Liver (tissue), 9 donors: ENCODE measurements around the gene SH3RF3. TPM values are rescaled to one million over a fixed set of nuclear protein-coding genes. Genes with fewer than 3 reads are reported as not detected.

ENCODE experiments used
- DNase-seq: peaks from one replicate; pipeline ENCODE4 v3.0.0-alpha.2; 2017; ENCODE audit warnings: low spot score
- H3K27ac ChIP-seq, 2 donors: one replicate each; pipeline ENCODE4 v1.7.0; 2013; ENCODE audit warnings: inconsistent platforms in 2 of 2, low read length in 2 of 2, control low read depth in 1 of 2, low read depth in 1 of 2, mild to moderate bottlenecking in 1 of 2
- H3K27me3 ChIP-seq, 4 donors: one replicate each; pipeline versions ENCODE4 v1.6.1 to v1.7.0; 2013; ENCODE audit warnings: low read length in 3 of 4, inconsistent platforms in 1 of 4, mild to moderate bottlenecking in 1 of 4, moderate library complexity in 1 of 4; ENCODE audit not compliant: control insufficient read depth in 4 of 4, insufficient read depth in 4 of 4
- H3K36me3 ChIP-seq, 4 donors: one replicate each; pipeline versions ENCODE4 v1.6.1 to v1.7.0; 2013; ENCODE audit warnings: low read length in 3 of 4, mild to moderate bottlenecking in 3 of 4, low read depth in 1 of 4, moderate library complexity in 1 of 4; ENCODE audit not compliant: control insufficient read depth in 4 of 4, insufficient read depth in 3 of 4
- H3K4me1 ChIP-seq, 4 donors: one replicate each; pipeline versions ENCODE4 v1.6.1 to v1.7.0; 2013; ENCODE audit warnings: low read length in 3 of 4, mild to moderate bottlenecking in 3 of 4, moderate library complexity in 1 of 4; ENCODE audit not compliant: control insufficient read depth in 4 of 4, insufficient read depth in 4 of 4
- H3K4me3 ChIP-seq, 3 donors: one replicate each; pipeline versions ENCODE4 v1.6.1 to v1.7.0; 2013; ENCODE audit warnings: low read length in 3 of 3, control low read depth in 1 of 3, low read depth in 1 of 3, mild to moderate bottlenecking in 1 of 3
- H3K9ac ChIP-seq, 2 donors: one replicate each; pipeline ENCODE4 v1.7.0; 2013; ENCODE audit warnings: low read length in 2 of 2, mild to moderate bottlenecking in 2 of 2, moderate library complexity in 2 of 2, control low read depth in 1 of 2, low read depth in 1 of 2
- H3K9me3 ChIP-seq, 4 donors: one replicate each; pipeline versions ENCODE4 v1.6.1 to v1.7.0; 2013; ENCODE audit warnings: low read length in 3 of 4; ENCODE audit not compliant: control insufficient read depth in 4 of 4
- ATF3 ChIP-seq: IDR thresholded peaks from 2 replicates; pipeline ENCODE4 v1.6.1; 2016; ENCODE audit warnings: antibody characterized with exemption
- CTCF ChIP-seq: fragments of 150-350 bp; IDR thresholded peaks from 2 replicates; pipeline ENCODE4 v1.5.1; 2017; ENCODE audit warnings: improper control_type of control experiment, low read depth, low read length; ENCODE audit not compliant: missing input control
- EGR1 ChIP-seq, 2 donors: IDR thresholded peaks; 2 replicates each; pipeline ENCODE4 v1.6.1; 2016 to 2018; ENCODE audit warnings: antibody characterized with exemption in 2 of 2, low read depth in 2 of 2
- FOXA1 ChIP-seq: IDR thresholded peaks from 2 replicates; pipeline ENCODE4 v1.6.1; 2016; ENCODE audit warnings: antibody characterized with exemption
- FOXA2 ChIP-seq: IDR thresholded peaks from 2 replicates; pipeline ENCODE4 v1.6.1; 2016; ENCODE audit warnings: antibody characterized with exemption
- GABPA ChIP-seq, 2 donors: IDR thresholded peaks in 1 of 2; conservative IDR thresholded peaks in 1 of 2; 2 replicates each; pipeline ENCODE4 v1.6.1; 2016; ENCODE audit warnings: antibody characterized with exemption in 2 of 2, mild to moderate bottlenecking in 1 of 2, moderate library complexity in 1 of 2
- HNF4A ChIP-seq, 2 donors: conservative IDR thresholded peaks; 2 replicates each; pipeline ENCODE4 v1.6.1; 2016; ENCODE audit warnings: antibody characterized with exemption in 2 of 2, mild to moderate bottlenecking in 2 of 2
- HNF4G ChIP-seq: IDR thresholded peaks from 2 replicates; pipeline ENCODE4 v1.6.1; 2016; ENCODE audit warnings: antibody characterized with exemption
- JUND ChIP-seq, 2 donors: IDR thresholded peaks; 2 replicates each; pipeline ENCODE4 v1.6.1; 2016; ENCODE audit warnings: antibody characterized with exemption in 2 of 2
- MAX ChIP-seq: IDR thresholded peaks from 2 replicates; pipeline ENCODE4 v1.6.1; 2016; ENCODE audit warnings: antibody characterized with exemption
- NR2F2 ChIP-seq: IDR thresholded peaks from 2 replicates; pipeline ENCODE4 v1.6.1; 2016; ENCODE audit warnings: antibody characterized with exemption
- RAD21 ChIP-seq, 2 donors: IDR thresholded peaks; 2 replicates each; pipeline ENCODE4 v1.6.1; 2016; ENCODE audit warnings: antibody characterized with exemption in 2 of 2, mild to moderate bottlenecking in 2 of 2
- REST ChIP-seq: IDR thresholded peaks from 2 replicates; pipeline ENCODE4 v1.6.1; 2016; ENCODE audit warnings: antibody characterized with exemption, mild to moderate bottlenecking
- RXRA ChIP-seq, 2 donors: IDR thresholded peaks; 2 replicates each; pipeline ENCODE4 v1.6.1; 2017 to 2018; ENCODE audit warnings: antibody characterized with exemption in 2 of 2, mild to moderate bottlenecking in 1 of 2
- SP1 ChIP-seq: IDR thresholded peaks from 2 replicates; pipeline ENCODE4 v1.6.1; 2018; ENCODE audit warnings: antibody characterized with exemption, mild to moderate bottlenecking
- TAF1 ChIP-seq: conservative IDR thresholded peaks from 2 replicates; pipeline ENCODE4 v1.6.1; 2016; ENCODE audit warnings: antibody characterized with exemption, mild to moderate bottlenecking
- YY1 ChIP-seq: IDR thresholded peaks from 2 replicates; pipeline ENCODE4 v1.6.1; 2016; ENCODE audit warnings: antibody characterized with exemption, mild to moderate bottlenecking
- ZBTB33 ChIP-seq: IDR thresholded peaks from 2 replicates; pipeline ENCODE4 v1.6.1; 2016; ENCODE audit warnings: antibody characterized with exemption
- whole genome bisulfite sequencing: extraction: QIAGEN DNeasy Blood & Tissue Kit; methylation state at CpG from one replicate; pipeline ENCODE4 v1.1.7; 2013; 5-methylcytosine and 5-hydroxymethylcytosine counted together
- polyA plus RNA-seq, 2 donors: library from polyadenylated mRNA; stranded (reverse) in 1 of 2; unstranded in 1 of 2; fragments of 200-250 nt in 1 of 2; fragments of >200 nt in 1 of 2; fragmentation: Nextera tagmentation in 1 of 2; extraction: Ambion mirVana in 1 of 2; gene quantifications; one replicate each; pipeline versions ENCODE4 v1.2.1 to v1.2.3, GENCODE V29; 2013 to 2015
- total RNA-seq, 2 donors: library from RNA; depleted of rRNA; stranded (reverse); fragments of >200 nt; gene quantifications; one replicate each; pipeline ENCODE4 v1.2.3, GENCODE V29; 2014
- donor health status: healthy.
- donor health status: healthy.
- donor health status: healthy.
- donor health status: healthy.
- donor health status: healthy.

The SH3RF3 gene
- total and polyA plus RNA-seq, 4 donors = 0.11 to 1.0 (median 0.54) TPM

- TF ChIP-seq RXRA (IDR thresholded peaks at IDR 0.05) = no peak
- no peak for TF ChIP-seq REST
- no peak for TF ChIP-seq MAX
- no peak for TF ChIP-seq TAF1
- no peak for TF ChIP-seq YY1
- no peak for TF ChIP-seq CTCF
- no peak for TF ChIP-seq NR2F2
- no peak for TF ChIP-seq GABPA (IDR thresholded peaks at IDR 0.05 in 1 of 2, conservative IDR thresholded peaks at IDR 0.05 in 1 of 2)
- no peak for TF ChIP-seq RAD21 (IDR thresholded peaks at IDR 0.05)
- no peak for TF ChIP-seq EGR1 (IDR thresholded peaks at IDR 0.05; ENCODE audit: low read depth in 2 of 2)
- TF ChIP-seq JUND (IDR thresholded peaks at IDR 0.05) = no peak
- no peak for TF ChIP-seq FOXA2
- TF ChIP-seq HNF4A (conservative IDR thresholded peaks at IDR 0.05) = no peak
- Histone ChIP-seq H3K4me3 (no peak overlapping the region), H3K4me1 (peaks cover 0 to 4% (median 0%) of the 10 kb centered on the region in 4 donors), H3K9ac (no peak overlapping the region), H3K36me3 (no peaks in the 10 kb centered on the region), H3K9me3 (no peaks in the 10 kb centered on the region), H3K27me3 (no peaks in the 10 kb centered on the region), H3K27ac (no peak overlapping the region)
- WGBS = 69% methylated on average over 9 of the region's 9 CpGs
- DNase-seq = peak; percentile 23
Observed at GRCh38 chr2:109351164-109351756, 222.3 kb downstream of the SH3RF3 start.

- Histone ChIP-seq H3K36me3 (no peaks in the 10 kb centered on the region), H3K4me1 (peaks cover 0 to 4% (median 0%) of the 10 kb centered on the region in 4 donors), H3K9ac (no peak overlapping the region), H3K4me3 (no peak overlapping the region), H3K9me3 (no peaks in the 10 kb centered on the region), H3K27me3 (no peaks in the 10 kb centered on the region), H3K27ac (no peak overlapping the region)
- TF ChIP-seq ATF3 (no peak), RXRA (IDR thresholded peaks at IDR 0.05) (no peak), MAX (no peak), EGR1 (IDR thresholded peaks at IDR 0.05; ENCODE audit: low read depth in 2 of 2) (no peak), SP1 (no peak), HNF4A (conservative IDR thresholded peaks at IDR 0.05) (no peak), FOXA2 (no peak), NR2F2 (no peak), FOXA1 (no peak), ZBTB33 (no peak), JUND (IDR thresholded peaks at IDR 0.05) (no peak), TAF1 (no peak), GABPA (IDR thresholded peaks at IDR 0.05 in 1 of 2, conservative IDR thresholded peaks at IDR 0.05 in 1 of 2) (no peak), REST (no peak), RAD21 (IDR thresholded peaks at IDR 0.05) (no peak), YY1 (no peak), HNF4G (no peak)
- WGBS = 76% methylated on average over 20 of the region's 20 CpGs
- peak; percentile 28 for DNase-seq
Observed at GRCh38 chr2:109352056-109352897, 223.3 kb downstream of the SH3RF3 start.
